ENCODE measurements around the gene EGFR.

The EGFR gene

GRCh38 chr7:55018361-55019190 is at the start of gene EGFR:
Gene EGFR (plus strand): TSS chr7:55019017. CDS start chr7:55019278, 261 bp downstream.
- no peak for DNase-seq (ENCODE audit: low read depth in 2 of 2, low spot score in 1 of 2)

- no peak for DNase-seq (ENCODE audit: low read depth in 2 of 2, low spot score in 1 of 2)
Observed at GRCh38 chr7:54969208-54969967, 49.4 kb upstream of the EGFR start.

- no peak for DNase-seq (ENCODE audit: low read depth in 2 of 2, low spot score in 1 of 2)
Observed at GRCh38 chr7:54972733-54973294, 46.0 kb upstream of the EGFR start.

GRCh38 chr7:54978364-54979116 is 40.3 kb upstream of the EGFR start:
- DNase-seq (ENCODE audit: low read depth in 2 of 2, low spot score in 1 of 2), result no peak

- no peak for DNase-seq (ENCODE audit: low read depth in 2 of 2, low spot score in 1 of 2)
Observed at GRCh38 chr7:54980521-54980920, 38.3 kb upstream of the EGFR start.

GRCh38 chr7:54981913-54982312 is 36.9 kb upstream of the EGFR start:
- no peak for DNase-seq (ENCODE audit: low read depth in 2 of 2, low spot score in 1 of 2)

- no peak for DNase-seq (ENCODE audit: low read depth in 2 of 2, low spot score in 1 of 2)
Observed at GRCh38 chr7:54985426-54986330, 33.1 kb upstream of the EGFR start.

- no peak for DNase-seq (ENCODE audit: low read depth in 2 of 2, low spot score in 1 of 2)
Observed at GRCh38 chr7:54986716-54987115, 32.1 kb upstream of the EGFR start.

- no peak for DNase-seq (ENCODE audit: low read depth in 2 of 2, low spot score in 1 of 2)
Observed at GRCh38 chr7:54987772-54988171, 31.0 kb upstream of the EGFR start.

GRCh38 chr7:54988516-54988915 is 30.3 kb upstream of the EGFR start:
- DNase-seq (ENCODE audit: low read depth in 2 of 2, low spot score in 1 of 2), result no peak

GRCh38 chr7:54989453-54990225 is 29.2 kb upstream of the EGFR start:
- DNase-seq (ENCODE audit: low read depth in 2 of 2, low spot score in 1 of 2), result no peak

GRCh38 chr7:54991341-54991740 is 27.5 kb upstream of the EGFR start:
- DNase-seq (ENCODE audit: low read depth in 2 of 2, low spot score in 1 of 2), result no peak

- DNase-seq (ENCODE audit: low read depth in 2 of 2, low spot score in 1 of 2), result no peak
Observed at GRCh38 chr7:54992871-54993475, 25.8 kb upstream of the EGFR start.

- no peak for DNase-seq (ENCODE audit: low read depth in 2 of 2, low spot score in 1 of 2)
Observed at GRCh38 chr7:54995166-54995565, 23.7 kb upstream of the EGFR start.

GRCh38 chr7:54995610-54996363 is 23.0 kb upstream of the EGFR start:
- DNase-seq (ENCODE audit: low read depth in 2 of 2, low spot score in 1 of 2), result no peak

- no peak for DNase-seq (ENCODE audit: low read depth in 2 of 2, low spot score in 1 of 2)
Observed at GRCh38 chr7:54996391-54996790, 22.4 kb upstream of the EGFR start.

- no peak for DNase-seq (ENCODE audit: low read depth in 2 of 2, low spot score in 1 of 2)
Observed at GRCh38 chr7:55004579-55004978, 14.2 kb upstream of the EGFR start.

- DNase-seq (ENCODE audit: low read depth in 2 of 2, low spot score in 1 of 2), result no peak
Observed at GRCh38 chr7:55005241-55005851, 13.5 kb upstream of the EGFR start.

All from stimulated activated CD8-positive, alpha-beta memory T cell treated with anti-CD3 and anti-CD28 coated beads, Interleukin-4, amount 100 ng/mL, for 1 hour (primary cell).